OCI-LY3 (cell line): ENCODE results near the gene PLCB1.

ENCODE experiments used
- CTCF ChIP-seq: fragments of 200-600, 300-600 bp; sonication (generic); IDR thresholded peaks from 2 replicates; pipeline ENCODE4 v1.5.1; 2014; ENCODE audit warnings: antibody characterized with exemption, low read length, low read depth
- EZH2phosphoT487 ChIP-seq: fragments of 200-600 bp; shearing (Covaris generic); IDR thresholded peaks from 2 replicates; pipeline ENCODE4 v1.6.1; 2018; ENCODE audit warnings: antibody characterized with exemption, mixed run types, low read depth

GRCh38 chr20:8547035-8547650 is 415.1 kb downstream of the PLCB1 start:
- TF ChIP-seq CTCF (no peak), EZH2phosphoT487 (no peak)
